Breast epithelium (tissue), 4 donors: ENCODE data around the gene GPC3. TPM values are rescaled to one million over a fixed set of nuclear protein-coding genes. Genes with fewer than 3 reads are reported as not detected.

Experiments used
- DNase-seq, 2 donors: peaks; one replicate each; pipeline ENCODE4 v3.0.0-alpha.2; 2019; ENCODE audit warnings: low spot score in 2 of 2
- H3K27ac ChIP-seq, 2 donors: fragments of 200-600 bp; sonication (generic) in 1 of 2; one replicate each; pipeline ENCODE4 v1.5.1; 2016 to 2019; ENCODE audit warnings: mild to moderate bottlenecking in 1 of 2
- H3K27me3 ChIP-seq, 2 donors: fragments of 200-600 bp; sonication (generic) in 1 of 2; one replicate each; pipeline versions ENCODE4 v1.5.1 to v1.6.0; 2017 to 2019; ENCODE audit warnings: control low read depth in 1 of 2, mild to moderate bottlenecking in 1 of 2
- H3K36me3 ChIP-seq: fragments of 200-600 bp; one replicate; pipeline ENCODE4 v1.5.1; 2019
- H3K4me1 ChIP-seq, 2 donors: fragments of 200-600 bp; sonication (generic); one replicate each; pipeline ENCODE4 v1.5.1; 2016 to 2019; ENCODE audit warnings: control low read depth in 1 of 2
- H3K4me3 ChIP-seq, 3 donors: fragments of 200-600 bp; sonication (generic); 1 replicate in 2 of 3; 2 replicates in 1 of 3; pipeline ENCODE4 v1.5.1; 2016 to 2019; ENCODE audit warnings: mild to moderate bottlenecking in 3 of 3, moderate library complexity in 2 of 3
- H3K9me3 ChIP-seq, 2 donors: fragments of 200-600 bp; sonication (generic) in 1 of 2; one replicate each; pipeline ENCODE4 v1.5.1; 2016 to 2019; ENCODE audit warnings: control low read depth in 1 of 2
- CTCF ChIP-seq, 3 donors: fragments of 450-650 bp; IDR thresholded peaks; one replicate each; pipeline ENCODE4 v1.5.1; 2016 to 2017; ENCODE audit warnings: antibody characterized with exemption in 3 of 3, mild to moderate bottlenecking in 3 of 3, moderate library complexity in 3 of 3
- POLR2A ChIP-seq: fragments of 450-650 bp; IDR thresholded peaks from one replicate; pipeline ENCODE4 v1.6.1; 2016; ENCODE audit warnings: antibody characterized with exemption, mild to moderate bottlenecking, moderate library complexity
- POLR2AphosphoS5 ChIP-seq, 3 donors: sonication (generic); formaldehyde crosslinking; IDR thresholded peaks; one replicate each; pipeline ENCODE4 v1.6.1; 2017; ENCODE audit warnings: antibody characterized with exemption in 3 of 3
- intact Hi-C: fragments of 100-400 bp; cut with DNase I; formaldehyde crosslinking; loops from one replicate; pipeline ENCODE4 v1.15.1; 2023; ENCODE audit warnings: low total_unique reads
- total RNA-seq, 3 donors: library from RNA; depleted of rRNA; stranded (reverse); fragments of >200 nt; gene quantifications; one replicate each; pipeline ENCODE4 v1.1.0, GENCODE V29; 2016

The GPC3 gene
- total RNA-seq, 3 donors from 2014 or later: 29.7 to 99.2 (median 89.1) TPM

- H3K27me3 ChIP-seq: peaks cover 0 to 29% of the 10 kb centered on the region in 2 donors
- H3K36me3 ChIP-seq: no peaks in the 10 kb centered on the region
- DNase-seq: no peak
- H3K4me3 ChIP-seq: no peak overlapping the region
- TF ChIP-seq POLR2A (no peak), POLR2AphosphoS5 (IDR thresholded peaks at IDR 0.05) (no peak), CTCF (IDR thresholded peaks at IDR 0.05) (no peak)
- no peaks in the 10 kb centered on the region for H3K9me3 ChIP-seq
- no peak overlapping the region for H3K27ac ChIP-seq
- no peaks in the 10 kb centered on the region for H3K4me1 ChIP-seq
- intact Hi-C loops: no loop called here
Observed at GRCh38 chrX:134013524-134013923, 28.1 kb upstream of the GPC3 start.

- no peak overlapping the region for H3K4me3 ChIP-seq
- no peaks in the 10 kb centered on the region for H3K9me3 ChIP-seq
- no peaks in the 10 kb centered on the region for H3K36me3 ChIP-seq
- intact Hi-C loops: no loop called here
- H3K27me3 ChIP-seq: peaks cover 0 to 29% of the 10 kb centered on the region in 2 donors
- H3K27ac ChIP-seq: no peak overlapping the region
- TF ChIP-seq POLR2AphosphoS5 (IDR thresholded peaks at IDR 0.05) (no peak), CTCF (IDR thresholded peaks at IDR 0.05) (no peak)
- DNase-seq: no peak
- H3K4me1 ChIP-seq: no peaks in the 10 kb centered on the region
Observed at GRCh38 chrX:134013092-134013497, 27.7 kb upstream of the GPC3 start.

- Histone ChIP-seq H3K27ac (no peak overlapping the region), H3K4me3 (no peak overlapping the region), H3K27me3 (peaks cover 0 to 21% of the 10 kb centered on the region in 2 donors), H3K36me3 (no peaks in the 10 kb centered on the region), H3K4me1 (no peaks in the 10 kb centered on the region), H3K9me3 (no peaks in the 10 kb centered on the region)
- intact Hi-C loops: no loop called here
- DNase-seq: no peak
- TF ChIP-seq POLR2AphosphoS5 (IDR thresholded peaks at IDR 0.05) (no peak), CTCF (IDR thresholded peaks at IDR 0.05) (no peak), POLR2A (no peak)
Observed at GRCh38 chrX:134010690-134011089, 25.3 kb upstream of the GPC3 start.

- Histone ChIP-seq H3K4me3 (no peak overlapping the region), H3K36me3 (no peaks in the 10 kb centered on the region), H3K27me3 (peaks cover 0 to 24% of the 10 kb centered on the region in 2 donors), H3K9me3 (no peaks in the 10 kb centered on the region), H3K4me1 (no peaks in the 10 kb centered on the region), H3K27ac (no peak overlapping the region)
- DNase-seq: no peak
- TF ChIP-seq POLR2A (no peak), POLR2AphosphoS5 (IDR thresholded peaks at IDR 0.05) (no peak), CTCF (IDR thresholded peaks at IDR 0.05) (no peak)
- intact Hi-C loops: no loop called here
Observed at GRCh38 chrX:134007716-134008115, 22.3 kb upstream of the GPC3 start.

- Histone ChIP-seq H3K9me3 (no peaks in the 10 kb centered on the region), H3K36me3 (no peaks in the 10 kb centered on the region), H3K27ac (no peak overlapping the region), H3K4me3 (no peak overlapping the region), H3K27me3 (peaks cover 0 to 17% of the 10 kb centered on the region in 2 donors), H3K4me1 (no peaks in the 10 kb centered on the region)
- no peak for DNase-seq
- intact Hi-C loops: no loop called here
- TF ChIP-seq POLR2A (no peak), CTCF (IDR thresholded peaks at IDR 0.05) (no peak), POLR2AphosphoS5 (IDR thresholded peaks at IDR 0.05) (no peak)
Observed at GRCh38 chrX:134006484-134007161, 21.2 kb upstream of the GPC3 start.
